Heart left ventricle (tissue), 13 donors: ENCODE results near the gene FKBP15.

ENCODE experiments used
- CTCF ChIP-seq, 12 donors: fragments of 200-600 bp; sonication (generic) in 4 of 12; IDR thresholded peaks; one replicate each; pipeline versions ENCODE4 v1.5.0 to v1.8.0; 2018 to 2022; ENCODE audit warnings: antibody characterized with exemption in 12 of 12, mild to moderate bottlenecking in 5 of 12
- POLR2A ChIP-seq, 2 donors: fragments of 450-650 bp; IDR thresholded peaks; one replicate each; pipeline ENCODE4 v1.6.1; 2017; ENCODE audit warnings: antibody characterized with exemption in 2 of 2, mild to moderate bottlenecking in 2 of 2, moderate library complexity in 2 of 2
- donor health status: ischemic (EF 13 %, LVEDD 7.1; RV severe dilation, severe dysfunction).
- donor health status: DM: no; HTN: yes; CAD: no.
- donor health status: DM: no; HTN: no; CAD: no.
- donor health status: ischemic (EF 25% LVEDD 6.9; RV normal size, moderate dysfunction).
- donor health status: ischemic (EF 25% LVEDD 5.7; RV mildly dilated, moderate dysfunction).
- donor health status: ischemic (EF 35%, LVEDD 5.7; RV mildly dilated, moderate dysfunction).
- donor health status: nonischemic (EF 11% LVEDD 7.7; RV severe dilation, severe dysfunction).
- donor health status: DM: yes; HTN: yes; CAD: no.
- donor health status: PGD.
- donor health status: ischemic (EF 29% LVEDD 5.4; RV normal size, mild dysfunction).
- donor health status: nonischemic (EF 23%, LVEDD 6.1; RV moderate dilation, normal function).

GRCh38 chr9:113267911-113268566 lies 47.0 kb upstream of the FKBP15 start:
- no peak for TF ChIP-seq CTCF (IDR thresholded peaks at IDR 0.05)
- TF ChIP-seq POLR2A (IDR thresholded peaks at IDR 0.05): no peak
